KOPT-K1 (cell line): Measurements from ENCODE around the gene HS6ST2.
"Not testable (repeated sequence)": the region's sequence is repeated elsewhere in the genome, so short reads cannot be mapped to it uniquely, and the experiment has no call there.

Source experiments
- H3K27ac ChIP-seq: fragments of 200-600 bp; sonication (generic); 2 replicates; pipeline ENCODE4 v1.5.1; 2016; ENCODE audit warnings: antibody characterized with exemption, mild to moderate bottlenecking, low read depth, low read length; ENCODE audit not compliant: poor library complexity, severe bottlenecking
- H3K36me3 ChIP-seq: fragments of 200-600 bp; sonication (generic); 2 replicates; pipeline ENCODE4 v1.5.1; 2017; ENCODE audit warnings: antibody characterized with exemption, mild to moderate bottlenecking, low read length, moderate library complexity; ENCODE audit not compliant: insufficient read depth
- H3K9me3 ChIP-seq: fragments of 200-600 bp; sonication (generic); 2 replicates; pipeline ENCODE4 v1.5.1; 2017; ENCODE audit warnings: antibody characterized with exemption, low read length, mild to moderate bottlenecking; ENCODE audit not compliant: insufficient read depth, poor library complexity, severe bottlenecking

The HS6ST2 gene

DNA sequence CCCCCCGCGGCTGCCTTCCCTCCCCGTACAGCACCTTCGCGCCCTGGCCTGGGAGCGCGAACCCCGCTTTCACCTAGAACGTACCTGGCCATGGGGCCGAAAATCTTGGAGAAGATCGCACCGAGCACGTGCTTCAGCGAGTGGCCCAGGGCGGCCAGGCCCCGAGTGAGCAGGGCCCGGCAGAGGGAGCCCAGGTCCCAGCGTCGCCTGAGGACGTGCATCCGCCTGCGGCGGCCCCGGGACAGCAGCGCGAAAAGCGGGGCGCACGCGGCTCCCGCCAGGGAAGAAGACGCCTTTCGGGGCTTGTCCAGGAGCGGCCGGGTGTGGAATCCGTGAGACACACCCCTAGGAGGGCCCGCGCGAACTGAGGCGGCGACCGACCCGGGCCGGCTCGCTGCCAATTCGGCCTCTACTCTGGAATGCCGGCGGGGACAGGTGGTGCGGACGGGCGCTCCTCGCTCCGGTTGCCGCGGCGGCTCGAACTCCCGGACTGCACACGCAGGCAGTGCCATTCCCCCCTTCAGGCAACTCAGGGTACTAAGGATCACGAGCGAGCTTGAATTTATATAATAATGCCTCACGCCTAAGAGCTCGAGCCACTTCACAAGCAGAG lies at the start of gene HS6ST2:
Gene HS6ST2, minus strand, starts transcription at position 539 of the 613 bp plus-strand sequence.
- H3K36me3 ChIP-seq: no peaks in the 10 kb centered on the region
- peaks cover 4% of the 10 kb centered on the region for H3K9me3 ChIP-seq
- H3K27ac ChIP-seq: no peak within 1 kb of the TSS

DNA sequence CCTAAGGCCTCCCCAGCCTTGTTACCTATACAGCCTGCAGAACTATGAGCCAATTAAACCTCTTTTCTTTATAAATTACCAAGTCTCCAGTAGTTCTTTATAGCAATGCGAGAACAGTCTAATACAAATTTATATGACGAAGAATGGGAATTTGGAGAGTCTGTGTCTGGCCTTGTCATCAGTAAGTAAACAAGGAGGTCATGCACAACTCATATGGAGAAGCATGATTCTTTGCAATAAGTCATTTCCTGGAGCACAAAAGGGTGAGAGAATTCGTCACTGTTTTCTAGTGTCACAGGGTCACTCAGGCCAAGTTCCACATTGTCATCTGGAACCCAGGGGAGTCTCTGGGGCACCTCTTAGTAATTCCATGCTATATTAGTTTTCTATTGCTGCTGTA lies 49.0 kb upstream of the HS6ST2 start:
- no peaks in the 10 kb centered on the region for H3K9me3 ChIP-seq
- H3K27ac ChIP-seq: no peak overlapping the region
- no peaks in the 10 kb centered on the region for H3K36me3 ChIP-seq

DNA sequence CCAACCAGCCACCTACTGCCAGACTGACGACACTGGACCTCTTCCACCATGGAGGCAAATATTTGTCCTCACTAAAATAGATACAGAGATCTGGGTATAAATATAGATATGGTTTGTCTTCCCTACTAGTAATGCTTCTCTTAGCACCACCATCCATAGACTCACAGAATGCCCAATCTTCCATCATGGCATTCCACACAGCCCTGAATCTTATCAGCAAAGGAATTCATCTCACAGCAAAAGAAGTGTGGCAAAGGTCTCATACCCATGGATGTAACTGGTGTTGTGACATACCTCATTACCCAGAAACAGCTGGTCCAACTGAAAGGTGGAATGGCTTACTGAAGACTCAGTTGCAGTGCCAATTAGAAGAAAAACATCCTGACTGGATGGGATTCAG lies 47.2 kb upstream of the HS6ST2 start:
- H3K9me3 ChIP-seq: no peaks in the 10 kb centered on the region
- no peak overlapping the region for H3K27ac ChIP-seq
- H3K36me3 ChIP-seq: no peaks in the 10 kb centered on the region

DNA sequence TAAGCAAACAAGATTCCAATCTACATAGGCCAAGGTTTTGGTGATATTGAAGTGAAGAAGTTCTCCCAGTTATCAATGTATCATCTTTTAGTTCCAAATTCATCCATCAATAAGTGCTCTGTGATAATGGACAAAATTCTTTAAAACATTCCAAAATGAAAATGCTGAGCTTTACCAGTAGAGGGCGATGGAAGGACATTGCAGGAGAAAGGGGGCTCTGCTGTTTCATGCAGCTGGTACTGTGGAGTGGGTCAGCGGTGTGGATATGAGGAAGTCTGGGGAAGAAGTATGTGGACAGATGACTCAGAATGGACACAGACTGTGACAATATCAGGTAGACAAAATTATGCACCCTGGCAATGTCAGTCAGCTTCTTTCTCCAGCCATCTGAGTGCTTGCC lies 46.6 kb upstream of the HS6ST2 start:
- no peaks in the 10 kb centered on the region for H3K9me3 ChIP-seq
- no peak overlapping the region for H3K27ac ChIP-seq
- no peaks in the 10 kb centered on the region for H3K36me3 ChIP-seq

DNA sequence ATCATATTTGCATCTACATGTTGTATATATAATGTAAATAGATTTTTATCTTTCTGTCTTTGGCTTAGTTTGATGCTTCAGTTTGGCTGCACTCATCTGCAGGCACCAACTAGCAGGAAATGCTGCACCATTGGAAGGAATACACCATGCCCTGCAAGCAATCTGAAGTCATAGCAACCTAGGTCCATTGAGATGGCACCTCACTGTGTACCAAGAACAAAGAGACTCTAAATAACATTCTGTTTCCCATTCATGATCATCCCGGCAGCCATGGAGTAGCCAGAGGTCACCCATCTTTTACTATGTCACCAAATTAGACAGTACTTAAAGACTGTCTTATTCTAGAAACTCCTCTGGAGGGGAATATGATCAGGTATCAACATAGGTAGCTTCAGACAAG lies 40.8 kb upstream of the HS6ST2 start:
- Histone ChIP-seq H3K36me3 (no peaks in the 10 kb centered on the region), H3K9me3 (no peaks in the 10 kb centered on the region), H3K27ac (no peak overlapping the region)

DNA sequence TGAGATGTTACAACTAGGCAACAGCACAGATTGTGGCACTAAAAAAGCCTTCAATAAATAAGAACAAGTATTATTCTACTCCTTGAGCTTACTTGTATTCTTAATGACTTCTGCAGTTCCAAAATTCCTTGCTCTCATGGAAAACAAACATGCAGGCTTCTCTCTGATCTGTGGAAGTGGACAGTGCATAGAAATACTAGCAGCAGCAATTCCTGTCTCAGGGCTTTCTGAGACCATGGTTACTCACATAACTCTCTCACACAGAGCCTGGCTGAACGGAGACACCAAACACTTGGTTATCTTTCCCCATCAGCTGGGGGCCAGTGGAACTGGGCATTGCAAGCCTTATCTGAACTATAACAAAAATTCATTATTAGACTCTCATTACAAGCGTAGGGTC lies 32.4 kb upstream of the HS6ST2 start:
- Histone ChIP-seq H3K9me3 (no peaks in the 10 kb centered on the region), H3K36me3 (no peaks in the 10 kb centered on the region), H3K27ac (no peak overlapping the region)

DNA sequence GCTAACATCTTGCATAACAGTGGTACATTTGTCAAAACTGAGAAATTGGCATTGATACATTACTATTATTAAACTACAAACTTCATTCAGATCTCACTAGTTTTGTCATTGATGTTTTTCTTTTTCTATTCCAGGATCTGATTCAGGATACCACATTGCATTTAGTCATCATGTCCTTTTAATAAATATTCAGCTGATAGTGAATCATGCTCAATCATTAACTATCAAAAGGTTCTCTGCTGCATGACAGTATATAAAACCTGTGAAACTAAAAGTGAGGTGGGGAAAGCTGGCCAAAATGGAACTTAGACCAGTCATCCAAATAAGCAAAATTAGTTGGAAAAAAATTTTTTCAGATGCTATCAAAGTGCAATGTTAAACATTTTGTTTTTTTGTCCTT lies 28.1 kb upstream of the HS6ST2 start:
- Histone ChIP-seq H3K9me3 (no peaks in the 10 kb centered on the region), H3K27ac (no peak overlapping the region), H3K36me3 (no peaks in the 10 kb centered on the region)

DNA sequence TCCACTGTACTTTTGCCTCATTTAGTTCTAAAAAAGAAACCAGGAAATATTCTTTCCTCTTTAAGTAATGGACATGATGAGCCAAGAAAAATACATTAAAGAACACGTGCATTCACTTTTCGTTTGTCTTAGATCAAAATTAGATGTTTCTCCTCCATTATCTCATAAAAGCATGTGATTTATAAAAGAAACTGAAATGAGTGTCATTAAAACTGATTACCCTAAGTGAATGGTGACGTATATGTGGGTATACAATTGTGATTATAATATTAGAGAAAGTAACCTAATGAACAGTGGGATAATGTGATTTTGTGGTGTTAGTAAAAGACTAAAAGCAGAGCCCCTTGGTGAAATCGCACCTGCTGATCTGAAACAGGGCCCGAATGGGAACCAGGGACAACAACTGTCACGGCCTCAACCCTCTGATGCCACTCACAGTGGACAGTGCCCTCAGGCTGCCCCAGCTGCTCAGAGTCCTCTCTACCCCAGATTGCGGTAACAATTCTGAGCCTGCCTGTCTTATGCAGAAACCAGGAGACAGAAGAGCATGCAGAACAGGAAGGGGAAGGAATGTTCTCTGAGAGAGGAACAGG lies 25.7 kb upstream of the HS6ST2 start:
- Histone ChIP-seq H3K36me3 (no peaks in the 10 kb centered on the region), H3K27ac (no peak overlapping the region), H3K9me3 (no peaks in the 10 kb centered on the region)

DNA sequence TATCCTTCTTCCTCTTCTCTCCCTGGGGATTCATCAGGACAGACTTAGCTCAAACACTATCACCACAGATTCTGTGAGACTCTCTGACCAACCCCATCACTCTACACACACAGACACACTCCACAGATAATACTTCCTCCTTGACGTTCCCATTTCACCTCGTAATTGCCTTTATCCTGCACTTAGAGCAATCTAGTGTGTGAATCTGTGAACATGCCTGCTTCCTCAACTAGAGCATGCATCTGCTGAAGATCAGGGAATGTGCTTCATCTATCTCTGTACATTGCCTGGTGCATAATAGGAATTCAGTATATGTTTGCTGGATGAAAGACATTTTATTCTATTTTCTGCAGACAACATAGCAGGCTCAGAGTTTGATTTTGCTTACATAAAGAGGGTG lies 25.1 kb upstream of the HS6ST2 start:
- Histone ChIP-seq H3K36me3 (no peaks in the 10 kb centered on the region), H3K9me3 (no peaks in the 10 kb centered on the region), H3K27ac (no peak overlapping the region)

DNA sequence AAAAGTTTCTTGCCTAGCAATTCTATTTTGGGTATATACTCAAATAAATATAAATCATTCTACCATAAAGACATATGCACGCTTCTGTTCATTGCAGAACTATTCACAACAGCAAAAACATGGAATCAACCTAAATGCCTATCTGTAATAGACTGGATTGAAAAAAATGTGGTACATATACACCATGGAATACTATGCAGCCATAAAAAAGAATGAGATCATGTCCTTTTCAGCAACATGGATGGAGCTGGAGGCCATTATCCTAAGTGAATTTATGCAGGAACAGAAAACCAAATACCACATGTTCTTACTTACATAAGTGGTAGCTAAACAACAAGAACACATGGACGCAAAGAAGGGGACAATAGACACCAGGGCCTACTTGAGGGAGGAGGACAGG lies 21.6 kb upstream of the HS6ST2 start:
- H3K36me3 ChIP-seq, H3K27ac ChIP-seq, H3K9me3 ChIP-seq: not testable (repeated sequence)

DNA sequence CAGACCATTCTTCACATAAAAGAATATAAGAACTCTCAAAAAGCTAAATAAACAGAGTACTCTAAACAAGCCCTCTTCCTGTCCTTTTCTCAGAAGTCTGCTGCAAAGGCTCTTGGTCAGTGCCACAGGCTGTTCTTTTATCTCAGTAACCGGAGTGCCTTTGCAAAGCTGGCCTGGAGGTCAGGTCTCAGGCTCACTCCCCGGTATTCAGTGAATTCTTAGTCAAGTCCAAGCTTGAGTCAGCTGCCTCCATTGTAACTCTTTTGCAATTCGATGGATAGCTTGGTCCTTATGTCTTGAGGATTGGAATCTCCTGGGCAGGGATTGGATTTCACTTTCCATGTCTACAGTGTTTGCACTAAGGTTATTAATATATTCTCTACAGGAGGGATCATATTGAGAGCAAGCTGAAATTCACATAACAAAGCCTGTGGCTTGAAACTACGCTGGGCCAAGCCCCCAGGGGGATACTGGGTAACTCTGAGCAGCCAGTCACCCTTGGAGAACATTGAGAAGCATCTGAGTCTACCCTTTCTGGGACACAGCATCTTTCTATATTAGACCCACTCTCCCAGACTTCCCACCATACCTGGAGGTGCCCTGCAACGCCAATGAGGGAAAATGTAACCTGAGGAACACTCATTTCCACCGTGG lies 10.0 kb upstream of the HS6ST2 start:
- no peak overlapping the region for H3K27ac ChIP-seq

DNA sequence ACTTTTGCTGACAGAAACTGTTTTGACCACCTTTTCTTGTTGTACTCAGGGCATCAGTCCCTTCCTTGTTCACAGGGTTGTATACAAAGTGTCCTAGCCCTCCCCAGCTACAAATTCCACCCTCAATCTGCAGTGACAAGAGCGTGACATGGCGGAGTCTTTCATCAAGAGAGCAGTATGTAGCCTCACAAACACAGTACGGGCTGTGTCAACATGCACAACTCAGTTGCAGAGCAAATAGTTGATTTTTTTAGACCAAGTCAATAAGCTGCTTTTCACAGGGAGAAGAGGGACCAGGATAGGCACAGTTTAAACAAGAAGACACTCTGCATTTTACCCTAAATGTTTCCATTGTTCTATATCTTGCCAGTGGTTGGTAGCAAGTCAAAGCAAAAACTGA lies 8.6 kb upstream of the HS6ST2 start:
- H3K9me3 ChIP-seq: no peaks in the 10 kb centered on the region
- no peak overlapping the region for H3K27ac ChIP-seq

More for the DNA sequence above, 10.0 kb upstream of the HS6ST2 start:
- Histone ChIP-seq H3K9me3 (no peaks in the 10 kb centered on the region), H3K36me3 (no peaks in the 10 kb centered on the region)

DNA sequence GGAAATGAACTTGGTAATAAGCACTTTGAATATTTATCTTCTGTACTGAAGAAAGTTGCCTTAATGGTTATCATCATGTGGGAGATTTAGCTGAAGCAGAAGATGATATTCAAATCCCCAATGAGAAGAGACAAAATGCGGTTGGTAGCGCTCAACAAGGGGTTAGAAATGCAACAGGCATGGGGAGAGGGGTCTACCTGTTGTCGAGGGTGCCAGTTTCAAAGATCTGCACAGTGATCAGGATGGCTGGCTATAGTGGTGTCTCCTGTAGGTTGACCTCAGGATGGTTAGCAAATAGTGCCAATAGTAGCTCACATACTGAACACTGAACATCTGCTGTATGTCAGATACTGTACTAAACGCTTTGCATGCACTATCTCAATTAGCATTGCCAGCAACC lies 7.0 kb upstream of the HS6ST2 start:
- Histone ChIP-seq H3K9me3 (no peaks in the 10 kb centered on the region), H3K27ac (no peak overlapping the region), H3K36me3 (no peaks in the 10 kb centered on the region)

More for the DNA sequence above, 8.6 kb upstream of the HS6ST2 start:
- H3K36me3 ChIP-seq: no peaks in the 10 kb centered on the region

DNA sequence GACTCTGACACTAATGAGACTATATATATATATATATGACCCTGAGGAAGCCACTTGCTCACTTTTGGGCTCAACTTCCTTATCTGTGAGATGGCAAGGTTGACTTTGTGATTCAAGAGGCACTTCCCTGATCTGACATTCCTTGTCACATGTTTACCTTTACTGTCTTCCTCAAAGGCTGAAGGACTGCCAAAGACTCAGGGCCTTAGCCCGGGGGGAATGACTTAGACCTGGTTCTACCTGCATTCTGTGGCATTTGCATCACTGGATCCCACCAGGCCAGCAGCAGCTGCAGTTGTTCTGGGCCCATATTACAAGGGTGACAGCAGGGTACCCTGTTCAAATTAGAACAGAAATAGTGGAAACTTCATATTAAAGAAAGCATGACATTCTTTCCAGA lies 3.1 kb upstream of the HS6ST2 start:
- Histone ChIP-seq H3K9me3 (peaks cover 4% of the 10 kb centered on the region), H3K27ac (no peak overlapping the region), H3K36me3 (no peaks in the 10 kb centered on the region)

DNA sequence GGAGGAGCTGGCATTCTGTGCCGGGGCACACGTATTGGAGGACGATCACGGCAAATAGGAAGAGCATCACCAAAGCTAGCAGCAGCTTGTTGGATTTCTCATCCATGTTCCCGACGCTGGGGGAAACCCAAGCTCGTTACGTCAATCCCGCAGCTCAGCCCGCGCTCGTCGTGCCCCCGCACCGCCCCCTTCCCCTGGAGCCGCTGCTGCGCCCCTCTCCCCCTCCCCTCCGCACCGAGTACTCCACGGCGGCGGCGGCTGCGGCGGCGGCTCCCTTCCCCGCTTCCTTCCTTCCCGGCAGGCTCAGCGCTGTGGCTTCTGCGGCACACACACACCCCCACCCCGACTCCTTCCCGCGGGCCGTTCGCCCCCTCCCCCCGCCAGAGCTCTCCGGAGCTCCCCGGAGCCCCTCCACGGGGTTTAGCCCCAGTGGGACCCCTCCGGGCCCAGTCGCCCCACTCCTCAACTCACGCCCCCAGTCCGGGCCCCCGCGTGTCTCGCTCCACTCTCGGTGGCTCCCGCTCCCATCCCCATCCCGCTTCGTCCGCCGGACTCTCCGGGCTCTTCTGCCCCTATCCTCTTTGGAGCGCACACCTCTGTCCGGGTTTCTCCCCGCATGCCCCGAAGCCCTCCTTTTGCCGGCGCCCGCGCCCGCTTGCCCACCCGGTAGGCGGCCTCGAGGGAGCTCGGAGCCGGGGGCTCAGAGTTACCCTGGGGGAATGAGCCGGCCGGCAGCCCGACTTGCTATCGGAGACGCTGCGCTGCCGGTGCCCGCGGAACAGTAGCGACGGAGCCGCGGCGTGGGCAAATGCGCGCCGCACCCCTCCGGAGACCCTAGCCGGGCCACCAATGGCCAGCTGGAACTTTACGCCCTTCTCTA lies 978 bp downstream of the HS6ST2 start:
- no peak overlapping the region for H3K27ac ChIP-seq
- H3K36me3 ChIP-seq: no peaks in the 10 kb centered on the region
- H3K9me3 ChIP-seq: peaks cover 4% of the 10 kb centered on the region
